ENCODE results near the gene BTBD16. TPM values are rescaled to one million over a fixed set of nuclear protein-coding genes. Genes with fewer than 3 reads are reported as not detected.

The BTBD16 gene
- polyA plus RNA-seq, 1 experiment: not detected

DNA sequence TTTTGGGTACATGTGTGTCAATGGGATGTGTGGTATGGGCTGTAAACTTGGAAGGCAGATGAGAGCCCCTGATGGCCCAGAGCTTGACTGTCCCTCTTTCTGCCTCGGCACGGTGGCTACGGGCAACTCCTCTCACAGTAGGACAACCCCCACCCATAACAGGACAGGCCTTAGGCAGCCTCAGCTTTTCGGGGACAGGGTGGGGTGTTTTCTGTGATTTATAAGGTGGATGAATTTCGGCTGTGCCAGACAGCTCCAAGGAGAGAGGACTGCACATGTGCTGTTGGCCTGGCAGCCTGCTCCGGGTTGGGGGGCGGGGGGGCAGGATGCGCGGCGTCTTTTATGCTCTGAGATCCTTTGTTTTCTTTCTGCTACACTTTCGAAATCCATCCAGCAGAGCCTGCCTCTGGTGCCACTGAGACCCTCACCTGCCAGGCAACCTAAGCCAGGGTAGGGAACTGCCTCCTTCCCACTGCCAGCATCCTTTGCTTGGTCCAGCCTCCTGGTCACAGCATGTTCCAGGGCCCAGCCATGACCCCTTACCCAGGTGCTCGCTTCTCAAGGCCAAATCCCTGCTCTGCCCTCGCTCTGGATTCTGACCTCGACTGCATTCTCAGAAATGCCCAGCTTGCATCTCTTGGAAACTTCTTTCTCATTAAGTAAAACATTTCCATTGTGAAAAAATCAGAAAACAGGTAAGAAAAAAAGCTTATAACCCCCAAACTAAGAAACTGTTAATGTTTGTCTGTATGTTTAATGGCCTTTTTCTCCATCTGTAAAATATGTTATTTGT, 15.4 kb upstream of the BTBD16 start:
- no peaks in the 10 kb centered on the region for H3K9me3 ChIP-seq (ENCODE audit: control insufficient read depth, insufficient read depth, low read length)
- no peaks in the 10 kb centered on the region for H3K27me3 ChIP-seq (ENCODE audit: control insufficient read depth, insufficient read depth, low read length)
- DNase-seq (ENCODE audit: low read depth, low spot score): no peak
- TF ChIP-seq, protein P1, sequence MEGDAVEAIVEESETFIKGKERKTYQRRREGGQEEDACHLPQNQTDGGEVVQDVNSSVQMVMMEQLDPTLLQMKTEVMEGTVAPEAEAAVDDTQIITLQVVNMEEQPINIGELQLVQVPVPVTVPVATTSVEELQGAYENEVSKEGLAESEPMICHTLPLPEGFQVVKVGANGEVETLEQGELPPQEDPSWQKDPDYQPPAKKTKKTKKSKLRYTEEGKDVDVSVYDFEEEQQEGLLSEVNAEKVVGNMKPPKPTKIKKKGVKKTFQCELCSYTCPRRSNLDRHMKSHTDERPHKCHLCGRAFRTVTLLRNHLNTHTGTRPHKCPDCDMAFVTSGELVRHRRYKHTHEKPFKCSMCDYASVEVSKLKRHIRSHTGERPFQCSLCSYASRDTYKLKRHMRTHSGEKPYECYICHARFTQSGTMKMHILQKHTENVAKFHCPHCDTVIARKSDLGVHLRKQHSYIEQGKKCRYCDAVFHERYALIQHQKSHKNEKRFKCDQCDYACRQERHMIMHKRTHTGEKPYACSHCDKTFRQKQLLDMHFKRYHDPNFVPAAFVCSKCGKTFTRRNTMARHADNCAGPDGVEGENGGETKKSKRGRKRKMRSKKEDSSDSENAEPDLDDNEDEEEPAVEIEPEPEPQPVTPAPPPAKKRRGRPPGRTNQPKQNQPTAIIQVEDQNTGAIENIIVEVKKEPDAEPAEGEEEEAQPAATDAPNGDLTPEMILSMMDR (IDR thresholded peaks at IDR 0.05; ENCODE audit: low read depth, low read length): no peak
- ChIA-PET CTCF (interaction anchor here (1.0 to 5.8 kb wide), 3 partner anchors 12 to 179 kb away, joined by 3 to 41 read pairs (median 12); no protein-coding TSS in a partner anchor), POLR2A (no interaction called here)
- H3K27ac ChIP-seq (ENCODE audit: low read depth, low read length): no peak overlapping the region
- no peak overlapping the region for H3K4me3 ChIP-seq (ENCODE audit: low read depth, low read length)

DNA sequence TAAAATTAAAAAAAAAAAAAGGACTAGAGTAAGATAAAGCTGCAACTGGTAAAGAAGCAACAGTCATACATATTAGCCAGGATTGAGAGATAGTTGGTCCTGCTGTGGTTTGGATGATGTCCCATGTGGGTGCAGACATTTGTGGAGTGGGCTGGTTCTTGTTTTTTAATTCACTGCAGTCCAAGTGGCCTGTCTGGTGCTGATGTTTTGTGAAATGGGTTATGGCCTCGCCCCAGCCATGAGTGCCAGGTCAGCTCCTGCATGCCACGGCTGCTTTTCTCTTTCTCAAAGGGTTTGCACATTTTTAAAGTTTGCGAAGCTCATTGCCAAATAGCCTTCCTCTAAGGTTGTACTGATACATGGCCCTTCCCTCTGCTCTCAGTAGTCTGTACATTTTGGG, 14.1 kb upstream of the BTBD16 start:
- CTCF ChIA-PET: interaction anchor here (5.8 kb wide), 1 partner anchor 12 kb away, joined by 41 read pairs; no protein-coding TSS in a partner anchor
- DNase-seq (ENCODE audit: low read depth, low spot score): no peak
- TF ChIP-seq, protein P1 (IDR thresholded peaks at IDR 0.05; ENCODE audit: low read depth, low read length): no peak

DNA sequence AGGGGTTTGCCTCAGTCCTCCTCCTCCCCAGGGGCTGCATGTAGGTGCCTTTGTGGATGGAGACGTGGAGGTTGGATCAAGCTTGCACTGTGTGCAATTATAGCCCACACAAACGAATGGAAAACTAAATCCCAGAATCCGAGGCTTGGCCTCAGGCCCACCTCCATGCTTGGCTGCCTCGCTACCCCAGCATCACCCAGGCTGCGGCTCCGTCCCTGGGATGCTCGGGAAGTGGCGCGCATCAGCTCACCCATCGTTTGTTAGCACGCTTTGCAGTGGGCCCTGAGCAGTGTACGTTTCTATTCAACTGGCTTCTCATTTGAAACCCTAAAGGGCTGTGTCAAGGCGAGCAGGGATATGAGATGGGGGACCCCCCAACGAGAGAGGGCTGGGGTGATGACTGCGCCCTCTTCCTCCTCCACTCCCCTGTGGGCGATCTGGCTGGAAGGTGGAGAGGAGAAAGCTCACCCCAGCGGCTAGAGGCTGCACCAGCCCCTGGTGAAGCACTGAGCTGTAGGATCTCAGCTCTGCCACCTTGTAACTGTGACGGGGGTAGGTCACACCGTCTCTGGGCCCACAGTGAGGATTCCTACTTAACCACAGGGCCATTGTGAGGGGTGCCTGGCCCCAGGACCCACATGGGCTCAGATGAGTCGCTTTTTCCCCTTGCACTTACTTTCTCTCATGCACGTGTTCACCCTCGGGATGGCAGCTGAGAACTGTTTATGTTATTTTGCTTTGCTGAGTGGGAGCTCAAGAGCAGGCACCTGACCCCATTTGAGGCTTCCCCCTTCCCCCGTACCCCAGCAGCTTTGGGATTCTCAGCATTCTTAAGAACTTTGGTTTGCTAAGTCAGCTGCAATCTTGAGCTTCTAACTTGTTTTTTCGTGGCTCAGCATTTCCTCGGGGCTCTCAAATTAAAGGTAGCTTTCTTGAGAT, 12.7 kb upstream of the BTBD16 start:
- Histone ChIP-seq H3K4me3 (ENCODE audit: low read depth, low read length) (no peak overlapping the region), H3K9me3 (ENCODE audit: control insufficient read depth, insufficient read depth, low read length) (no peaks in the 10 kb centered on the region; the same call in 1 of the 2 replicates), H3K27ac (ENCODE audit: low read depth, low read length) (peak overlapping the region; percentile 48), H3K27me3 (ENCODE audit: control insufficient read depth, insufficient read depth, low read length) (no peaks in the 10 kb centered on the region)
- TF ChIP-seq, protein P1 (IDR thresholded peaks at IDR 0.05; ENCODE audit: low read depth, low read length): no peak
- DNase-seq (ENCODE audit: low read depth, low spot score): peak; percentile 34
- POLR2A ChIA-PET: interaction anchor here (0.6 to 0.7 kb wide), 3 partner anchors 98 to 170 kb away, joined by 4 to 7 read pairs (median 4); no protein-coding TSS in a partner anchor
- CTCF ChIA-PET: interaction anchor here (0.6 to 5.8 kb wide), 6 partner anchors 10 to 372 kb away, joined by 3 to 41 read pairs (median 4); partner anchors contain the start of gene BTBD16

More for the DNA sequence above, 14.1 kb upstream of the BTBD16 start:
- Histone ChIP-seq H3K27ac (ENCODE audit: low read depth, low read length) (no peak overlapping the region), H3K27me3 (ENCODE audit: control insufficient read depth, insufficient read depth, low read length) (no peaks in the 10 kb centered on the region), H3K4me3 (ENCODE audit: low read depth, low read length) (no peak overlapping the region), H3K9me3 (ENCODE audit: control insufficient read depth, insufficient read depth, low read length) (no peaks in the 10 kb centered on the region)
- POLR2A ChIA-PET: no interaction called here

DNA sequence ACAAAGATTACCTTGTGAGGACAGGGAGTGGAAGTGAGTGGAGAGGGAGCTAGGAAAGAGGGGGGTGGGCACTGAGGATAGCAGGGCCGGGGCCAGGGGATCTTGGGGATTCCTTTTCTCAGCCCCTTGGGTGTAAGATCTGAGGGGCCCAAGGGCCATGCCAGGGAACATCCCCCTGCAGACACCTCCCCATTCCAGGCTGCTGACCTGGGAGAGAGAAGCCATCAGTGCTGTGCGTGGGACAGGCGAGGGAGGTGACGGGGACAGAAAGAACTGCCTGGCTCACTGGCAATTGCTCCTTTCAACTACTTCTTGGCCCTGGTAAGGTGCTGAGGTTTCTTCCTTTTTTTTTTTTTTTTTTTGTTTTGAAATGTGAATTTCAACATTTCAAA, 12.0 kb upstream of the BTBD16 start:
- CTCF ChIA-PET: interaction anchor here (0.6 to 5.8 kb wide), 6 partner anchors 10 to 373 kb away, joined by 3 to 41 read pairs (median 4); partner anchors contain the start of gene BTBD16
- Histone ChIP-seq H3K27me3 (ENCODE audit: control insufficient read depth, insufficient read depth, low read length) (no peaks in the 10 kb centered on the region), H3K27ac (ENCODE audit: low read depth, low read length) (peak overlapping the region; percentile 48), H3K9me3 (ENCODE audit: control insufficient read depth, insufficient read depth, low read length) (no peaks in the 10 kb centered on the region; the same call in 1 of the 2 replicates), H3K4me3 (ENCODE audit: low read depth, low read length) (no peak overlapping the region)
- DNase-seq (ENCODE audit: low read depth, low spot score): no peak
- TF ChIP-seq, protein P1 (IDR thresholded peaks at IDR 0.05; ENCODE audit: low read depth, low read length): no peak
- POLR2A ChIA-PET: interaction anchor here (0.6 to 0.7 kb wide), 3 partner anchors 99 to 171 kb away, joined by 4 to 7 read pairs (median 4); no protein-coding TSS in a partner anchor

All from AG04450 (cell line).